ENCODE measurements around the gene KRTCAP2.

KRTCAP2 gene

GRCh38 chr1:155131856-155132255, 41.2 kb downstream of the KRTCAP2 start:
- Histone ChIP-seq H3K36me3 (replicated peaks; ENCODE audit: insufficient read depth, low read length) (no peaks in the 10 kb centered on the region), H3K27ac (ENCODE audit: low read length) (no peak overlapping the region), H3K9me3 (replicated peaks; ENCODE audit: insufficient read depth, low read length) (no peaks in the 10 kb centered on the region), H3K79me2 (ENCODE audit: low read length) (peaks cover under 1% of the 10 kb centered on the region; the same call in 1 of the 2 replicates), H2AFZ (ENCODE audit: low read length) (no peak overlapping the region), H3K4me1 (ENCODE audit: low read length) (peaks cover 16% of the 10 kb centered on the region), H3K4me2 (ENCODE audit: low read depth, low read length) (no peak overlapping the region), H4K20me1 (ENCODE audit: insufficient read depth, low read length) (no peaks in the 10 kb centered on the region), H3K9ac (ENCODE audit: low read length) (no peak overlapping the region), H3K27me3 (replicated peaks; ENCODE audit: insufficient read depth, low read length) (peaks cover 45% of the 10 kb centered on the region), H3F3A (ENCODE audit: insufficient read depth, low read length) (peaks cover 24% of the 10 kb centered on the region), H3K4me3 (ENCODE audit: low read length) (no peak overlapping the region), H3K9me2 (replicated peaks; ENCODE audit: insufficient read depth, low read length) (no peaks in the 10 kb centered on the region)
- TF ChIP-seq EZH2phosphoT487 (IDR thresholded peaks at IDR 0.05; ENCODE audit: low read length), result no peak
- TF ChIP-seq, protein P1, sequence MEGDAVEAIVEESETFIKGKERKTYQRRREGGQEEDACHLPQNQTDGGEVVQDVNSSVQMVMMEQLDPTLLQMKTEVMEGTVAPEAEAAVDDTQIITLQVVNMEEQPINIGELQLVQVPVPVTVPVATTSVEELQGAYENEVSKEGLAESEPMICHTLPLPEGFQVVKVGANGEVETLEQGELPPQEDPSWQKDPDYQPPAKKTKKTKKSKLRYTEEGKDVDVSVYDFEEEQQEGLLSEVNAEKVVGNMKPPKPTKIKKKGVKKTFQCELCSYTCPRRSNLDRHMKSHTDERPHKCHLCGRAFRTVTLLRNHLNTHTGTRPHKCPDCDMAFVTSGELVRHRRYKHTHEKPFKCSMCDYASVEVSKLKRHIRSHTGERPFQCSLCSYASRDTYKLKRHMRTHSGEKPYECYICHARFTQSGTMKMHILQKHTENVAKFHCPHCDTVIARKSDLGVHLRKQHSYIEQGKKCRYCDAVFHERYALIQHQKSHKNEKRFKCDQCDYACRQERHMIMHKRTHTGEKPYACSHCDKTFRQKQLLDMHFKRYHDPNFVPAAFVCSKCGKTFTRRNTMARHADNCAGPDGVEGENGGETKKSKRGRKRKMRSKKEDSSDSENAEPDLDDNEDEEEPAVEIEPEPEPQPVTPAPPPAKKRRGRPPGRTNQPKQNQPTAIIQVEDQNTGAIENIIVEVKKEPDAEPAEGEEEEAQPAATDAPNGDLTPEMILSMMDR (IDR thresholded peaks at IDR 0.05; ENCODE audit: low read length), result no peak
- TF ChIP-seq EZH2 (optimal IDR thresholded peaks at IDR 0.05; ENCODE audit: low read depth, low read length), result no peak
- DNase-seq, result no peak

DNA sequence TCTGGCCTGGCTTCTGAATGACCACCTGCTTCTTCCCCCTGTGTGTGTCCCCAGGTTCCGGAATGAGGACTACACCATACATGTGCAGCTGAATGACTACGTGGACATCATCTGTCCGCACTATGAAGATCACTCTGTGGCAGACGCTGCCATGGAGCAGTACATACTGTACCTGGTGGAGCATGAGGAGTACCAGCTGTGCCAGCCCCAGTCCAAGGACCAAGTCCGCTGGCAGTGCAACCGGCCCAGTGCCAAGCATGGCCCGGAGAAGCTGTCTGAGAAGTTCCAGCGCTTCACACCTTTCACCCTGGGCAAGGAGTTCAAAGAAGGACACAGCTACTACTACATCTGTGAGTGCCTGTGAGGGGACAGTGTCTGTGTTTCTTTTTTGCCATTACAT, 41.8 kb downstream of the KRTCAP2 start:
- Histone ChIP-seq H3K4me3 (ENCODE audit: low read length) (no peak overlapping the region), H3K9me3 (replicated peaks; ENCODE audit: insufficient read depth, low read length) (no peaks in the 10 kb centered on the region), H3K9ac (ENCODE audit: low read length) (no peak overlapping the region), H4K20me1 (ENCODE audit: insufficient read depth, low read length) (no peaks in the 10 kb centered on the region), H3K27me3 (replicated peaks; ENCODE audit: insufficient read depth, low read length) (peaks cover 50% of the 10 kb centered on the region), H2AFZ (ENCODE audit: low read length) (no peak overlapping the region), H3K36me3 (replicated peaks; ENCODE audit: insufficient read depth, low read length) (no peaks in the 10 kb centered on the region), H3K4me1 (ENCODE audit: low read length) (peaks cover 14% of the 10 kb centered on the region), H3K9me2 (replicated peaks; ENCODE audit: insufficient read depth, low read length) (no peaks in the 10 kb centered on the region), H3K27ac (ENCODE audit: low read length) (no peak overlapping the region), H3K79me2 (ENCODE audit: low read length) (no peaks in the 10 kb centered on the region), H3K4me2 (ENCODE audit: low read depth, low read length) (no peak overlapping the region), H3F3A (ENCODE audit: insufficient read depth, low read length) (peaks cover 21% of the 10 kb centered on the region)
- no peak for TF ChIP-seq EZH2phosphoT487 (IDR thresholded peaks at IDR 0.05; ENCODE audit: low read length)
- no peak for TF ChIP-seq EZH2 (optimal IDR thresholded peaks at IDR 0.05; ENCODE audit: low read depth, low read length)
- TF ChIP-seq, protein P1 (IDR thresholded peaks at IDR 0.05; ENCODE audit: low read length), result no peak
- no peak for DNase-seq

DNA sequence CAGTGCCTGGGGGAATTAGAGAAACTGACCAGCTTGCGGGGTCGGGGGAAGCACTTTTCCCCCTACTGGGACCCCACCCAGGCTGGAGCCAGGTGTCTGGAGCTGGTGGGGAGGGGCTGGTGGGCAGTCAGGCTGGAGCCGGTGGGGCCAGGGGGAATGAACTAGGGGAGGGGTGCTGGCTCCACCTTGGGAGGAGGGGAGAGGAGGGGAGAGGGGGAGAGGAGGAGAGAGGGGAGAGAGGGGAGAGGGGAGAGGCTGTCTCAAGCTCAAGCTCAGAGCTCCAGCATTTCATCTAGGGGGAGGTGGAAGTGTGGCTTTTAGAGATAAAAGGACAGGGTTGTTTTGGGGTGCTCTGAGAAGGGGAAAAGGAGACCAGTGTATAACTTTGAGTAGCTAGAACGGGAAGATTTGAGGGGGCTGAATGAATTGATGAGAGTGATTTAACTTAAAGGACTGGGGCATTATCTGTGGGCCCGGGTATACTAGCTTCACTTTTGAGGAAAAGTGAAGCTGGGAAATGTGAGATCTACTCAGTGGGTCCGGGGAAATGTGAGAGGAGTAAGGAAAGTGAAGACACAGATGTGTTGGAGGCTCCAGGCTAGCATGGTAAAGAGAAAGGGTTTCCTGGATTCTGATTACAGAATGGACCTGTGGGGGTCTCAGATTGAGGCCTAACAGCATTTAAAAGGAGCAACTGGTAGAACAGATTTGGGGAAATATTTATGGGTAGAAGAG, 42.7 kb downstream of the KRTCAP2 start:
- Histone ChIP-seq H3K4me3 (ENCODE audit: low read length) (no peak overlapping the region), H3K4me1 (ENCODE audit: low read length) (peaks cover 14% of the 10 kb centered on the region), H3F3A (ENCODE audit: insufficient read depth, low read length) (peaks cover 14% of the 10 kb centered on the region), H3K27me3 (replicated peaks; ENCODE audit: insufficient read depth, low read length) (peaks cover 59% of the 10 kb centered on the region), H3K9me3 (replicated peaks; ENCODE audit: insufficient read depth, low read length) (no peaks in the 10 kb centered on the region), H3K4me2 (ENCODE audit: low read depth, low read length) (no peak overlapping the region), H3K9ac (ENCODE audit: low read length) (no peak overlapping the region), H2AFZ (ENCODE audit: low read length) (no peak overlapping the region), H3K79me2 (ENCODE audit: low read length) (no peaks in the 10 kb centered on the region), H3K27ac (ENCODE audit: low read length) (no peak overlapping the region), H3K36me3 (replicated peaks; ENCODE audit: insufficient read depth, low read length) (no peaks in the 10 kb centered on the region), H4K20me1 (ENCODE audit: insufficient read depth, low read length) (no peaks in the 10 kb centered on the region), H3K9me2 (replicated peaks; ENCODE audit: insufficient read depth, low read length) (no peaks in the 10 kb centered on the region)
- TF ChIP-seq EZH2 (optimal IDR thresholded peaks at IDR 0.05; ENCODE audit: low read depth, low read length) (no peak), EZH2phosphoT487 (IDR thresholded peaks at IDR 0.05; ENCODE audit: low read length) (no peak)
- TF ChIP-seq, protein P1 (IDR thresholded peaks at IDR 0.05; ENCODE audit: low read length), result no peak
- no peak for DNase-seq
